HG02884 (cell line): Measurements from ENCODE around the gene ARHGAP21.
A peak's percentile ranks its signal among the peaks of the same experiment; 100 is the strongest.
"Not testable (repeated sequence)": the region's sequence is repeated elsewhere in the genome, so short reads cannot be mapped to it uniquely, and the experiment has no call there.

Experiments
- ATAC-seq: cut with Tn5 transposase; IDR thresholded peaks from one replicate; pipeline ENCODE4 v1.9.1; 2021; ENCODE audit warnings: mild to moderate bottlenecking, moderate library complexity; ENCODE audit not compliant: unreplicated experiment

The ARHGAP21 gene

GRCh38 chr10:24690961-24691512, 32.6 kb downstream of the ARHGAP21 start:
- no peak for ATAC-seq

- ATAC-seq: no peak
Observed at GRCh38 chr10:24685958-24686540, 37.6 kb downstream of the ARHGAP21 start.

- ATAC-seq: no peak
Observed at GRCh38 chr10:24683554-24683953, 40.1 kb downstream of the ARHGAP21 start.

DNA sequence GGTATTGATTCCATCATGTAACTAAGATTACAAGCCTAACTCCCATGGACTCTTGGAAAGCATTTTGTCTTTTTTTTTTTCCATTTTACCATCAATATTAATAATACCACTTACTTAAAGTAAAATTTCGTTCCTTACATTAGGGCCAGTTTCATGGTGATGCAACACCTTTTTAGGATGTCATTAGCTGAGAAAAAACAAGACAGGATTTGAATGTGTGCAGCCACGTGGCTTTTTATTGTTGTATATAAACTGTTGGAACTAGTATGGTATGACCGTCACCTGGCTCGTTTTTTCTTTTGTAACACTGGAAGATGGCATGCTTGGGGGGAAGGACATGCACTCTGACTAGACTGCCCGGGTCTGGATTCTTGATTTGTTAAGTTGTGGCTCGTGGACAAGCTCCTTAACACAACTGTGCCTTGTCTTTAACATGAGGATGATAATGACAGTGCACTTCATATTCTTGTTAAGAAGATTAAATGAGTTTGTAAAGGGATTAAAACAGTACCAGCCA, 42.1 kb downstream of the ARHGAP21 start:
- ATAC-seq: no peak

DNA sequence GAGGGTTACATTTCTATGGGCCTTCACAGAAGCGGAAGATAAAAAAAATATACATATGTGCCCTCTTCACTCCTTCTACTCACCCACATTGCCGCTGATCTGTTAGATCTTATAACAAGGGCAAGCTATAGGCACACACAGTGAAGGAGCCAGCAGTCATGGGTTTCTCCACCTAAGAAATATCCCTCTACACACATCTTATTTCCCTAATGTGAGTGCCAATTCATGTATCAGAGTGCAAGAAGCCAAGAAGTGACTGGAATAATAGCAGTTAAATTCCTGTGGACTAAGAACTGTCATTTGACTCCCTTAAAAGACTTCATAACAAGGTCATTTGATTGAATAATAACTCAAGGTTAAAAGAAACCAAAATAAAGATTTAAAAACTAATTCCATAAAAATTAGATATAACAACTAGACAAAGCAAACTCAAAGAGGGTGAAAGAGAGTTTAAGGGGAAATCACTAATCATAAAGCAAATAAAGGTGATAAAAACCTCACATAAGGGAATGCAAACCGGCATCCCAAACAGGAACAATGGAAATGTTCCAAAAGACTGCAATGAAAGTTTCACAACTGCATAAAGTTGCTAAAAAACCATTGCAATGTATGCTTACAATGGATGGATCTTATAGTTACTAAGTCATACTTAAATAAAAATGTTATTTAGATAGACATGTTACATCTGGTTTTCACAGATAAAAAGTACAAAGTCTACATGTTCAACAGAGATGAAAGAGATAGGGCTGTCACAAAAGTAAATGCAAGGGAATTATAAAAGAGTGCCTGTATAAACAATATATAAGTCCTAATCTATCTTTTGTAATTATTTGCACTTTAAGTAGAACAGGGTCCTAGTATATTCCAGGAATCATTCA, 42.8 kb downstream of the ARHGAP21 start:
- no peak for ATAC-seq

GRCh38 chr10:24678757-24679156, 44.9 kb downstream of the ARHGAP21 start:
- ATAC-seq: no peak

- no peak for ATAC-seq
Observed at GRCh38 chr10:24674892-24675632, 48.6 kb downstream of the ARHGAP21 start.

GRCh38 chr10:24670964-24671670, 52.6 kb downstream of the ARHGAP21 start:
- ATAC-seq: no peak

GRCh38 chr10:24669285-24669852, 54.3 kb downstream of the ARHGAP21 start:
- no peak for ATAC-seq

- no peak for ATAC-seq
Observed at GRCh38 chr10:24668247-24668646, 55.4 kb downstream of the ARHGAP21 start.

DNA sequence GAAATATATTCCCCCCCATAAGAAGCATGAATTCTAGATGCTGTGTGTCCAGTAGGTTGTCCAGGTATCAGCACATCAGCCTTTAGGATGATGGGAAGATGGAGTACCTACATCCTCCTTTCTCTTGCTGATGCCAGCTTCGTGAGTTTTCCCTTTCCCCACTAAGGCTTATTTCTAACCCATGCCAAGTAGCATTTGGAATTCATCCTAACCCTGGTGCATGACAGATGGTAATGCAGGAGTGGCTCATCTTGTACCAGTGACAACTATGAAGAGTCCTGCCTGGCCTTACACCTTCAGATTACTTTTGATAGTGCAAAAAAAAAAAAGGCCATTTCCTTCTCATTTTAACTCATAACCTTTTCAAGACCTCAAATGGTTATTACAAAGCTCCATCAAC, 58.7 kb downstream of the ARHGAP21 start:
- no peak for ATAC-seq

DNA sequence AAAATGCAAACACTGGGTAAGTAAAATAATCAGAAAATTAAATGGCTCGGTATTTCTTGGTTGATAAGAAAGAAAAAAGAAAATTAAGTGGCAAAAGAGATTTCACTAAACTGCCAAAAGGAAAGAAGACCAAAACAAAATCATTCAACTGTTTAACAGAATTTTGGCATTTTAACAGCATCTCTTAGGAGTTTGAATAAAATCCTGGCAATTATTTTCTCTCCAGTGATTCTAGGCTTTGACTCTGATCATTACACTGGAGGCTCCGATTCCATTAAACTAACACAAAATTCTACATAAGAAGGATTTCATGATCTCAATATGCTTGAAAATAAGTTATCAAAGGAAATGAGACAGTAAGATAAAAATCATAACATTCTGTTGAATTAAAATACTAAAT, 62.3 kb downstream of the ARHGAP21 start:
- ATAC-seq: no peak

- not testable (repeated sequence) for ATAC-seq
Observed at GRCh38 chr10:24658319-24658718, 65.4 kb downstream of the ARHGAP21 start.

DNA sequence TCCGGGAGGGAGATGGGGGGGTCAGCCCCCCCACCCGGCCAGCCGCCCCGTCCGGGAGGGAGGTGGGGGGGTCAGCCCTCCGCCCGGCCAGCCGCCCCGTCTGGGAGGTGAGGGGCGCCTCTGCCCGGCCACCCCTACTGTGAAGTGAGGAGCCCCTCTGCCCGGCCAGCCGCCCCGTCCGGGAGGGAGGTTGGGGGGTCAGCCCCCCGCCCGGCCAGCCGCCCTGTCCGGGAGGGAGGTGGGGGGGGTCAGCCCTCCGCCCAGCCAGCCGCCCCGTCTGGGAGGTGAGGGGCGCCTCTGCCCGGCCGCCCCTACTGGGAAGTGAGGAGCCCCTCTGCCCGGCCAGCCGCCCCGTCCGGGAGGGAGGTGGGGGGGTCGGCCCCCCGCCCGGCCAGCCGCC, 67.4 kb downstream of the ARHGAP21 start:
- ATAC-seq: not testable (repeated sequence)

DNA sequence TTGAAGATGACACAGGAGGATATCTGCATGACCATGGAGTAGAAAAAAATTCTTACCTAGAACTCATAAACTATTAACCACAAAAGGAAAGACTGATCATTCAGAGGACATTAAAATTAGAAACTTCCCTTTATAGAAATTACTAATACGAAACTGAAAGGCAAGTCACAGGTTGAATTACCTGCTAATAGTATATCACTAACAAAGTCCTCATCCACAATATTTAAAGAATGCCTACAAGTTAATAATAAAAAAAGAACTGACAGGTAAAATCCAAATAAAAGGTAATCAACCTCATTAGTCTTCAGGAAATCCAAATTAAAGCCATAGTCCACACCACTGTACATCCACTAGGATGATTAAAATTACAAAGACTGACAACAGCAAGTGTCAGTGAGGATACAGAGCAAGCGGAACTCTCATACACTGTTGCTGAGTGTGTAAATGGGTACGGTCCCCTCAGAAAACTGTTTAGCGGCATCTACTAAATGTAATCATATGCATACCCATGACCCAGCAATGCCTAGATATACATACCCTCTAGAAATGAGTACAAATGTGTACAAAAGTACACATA, 71.2 kb downstream of the ARHGAP21 start:
- peak; percentile 73 for ATAC-seq

DNA sequence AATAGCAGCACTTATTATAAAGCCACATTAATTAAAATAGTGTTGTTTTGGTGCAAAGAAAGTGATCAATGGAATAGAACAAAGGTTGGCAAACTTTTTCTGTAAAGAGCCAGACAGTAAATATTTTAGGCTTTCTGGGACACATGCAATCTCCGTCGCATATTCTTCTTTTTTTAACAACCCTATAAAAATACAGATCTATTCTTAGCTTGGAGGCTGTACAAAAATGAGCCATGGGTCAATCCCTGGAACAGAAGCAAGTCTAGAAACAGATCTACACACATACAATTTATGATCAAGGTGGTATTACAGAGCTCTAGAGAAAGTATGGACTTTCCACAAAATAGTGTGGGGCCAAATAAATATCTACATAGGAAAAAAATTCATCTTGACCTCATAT, 71.8 kb downstream of the ARHGAP21 start:
- peak; percentile 9 for ATAC-seq

- ATAC-seq: no peak
Observed at GRCh38 chr10:24650669-24651391, 72.9 kb downstream of the ARHGAP21 start.

DNA sequence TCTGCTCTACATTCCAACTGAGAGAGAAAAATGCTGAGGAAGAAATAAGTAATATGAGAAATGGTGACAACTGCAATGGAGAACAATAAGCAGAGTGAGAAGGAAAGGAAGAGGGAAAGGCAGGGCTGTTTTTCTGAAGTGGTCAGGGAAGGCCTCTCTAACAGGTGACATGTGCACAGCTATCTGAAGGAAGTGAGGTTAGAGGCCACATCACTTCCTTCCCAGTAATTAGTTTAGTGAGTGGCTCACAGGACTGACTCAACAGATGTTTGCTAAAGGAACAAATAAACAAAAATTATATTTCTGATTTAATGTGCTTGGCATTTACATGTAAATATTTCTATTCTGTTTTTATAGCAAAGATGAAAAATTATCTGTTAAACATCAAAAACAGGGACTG, 77.9 kb downstream of the ARHGAP21 start:
- ATAC-seq: no peak

DNA sequence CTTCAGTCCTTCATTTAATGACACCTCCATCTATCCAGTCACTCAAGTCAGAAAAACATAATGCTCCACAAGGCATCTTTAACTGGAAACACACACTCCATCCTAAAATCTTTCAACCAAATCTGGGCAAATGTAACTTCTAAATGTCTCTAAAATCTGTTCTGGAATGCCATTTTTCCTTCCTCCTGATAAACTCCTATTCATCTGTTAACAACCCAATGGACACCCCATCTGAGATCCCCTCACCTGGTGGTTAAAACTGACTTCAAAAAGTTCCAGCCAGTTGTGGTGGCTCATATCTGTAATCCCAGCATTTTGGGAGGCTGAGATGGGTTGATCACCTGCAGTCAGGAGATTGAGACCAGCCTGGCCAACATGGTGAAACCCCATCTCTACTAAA, 78.7 kb downstream of the ARHGAP21 start:
- ATAC-seq: no peak
